ENCODE results near the gene HLA-DPA1. TPM values are rescaled to one million over a fixed set of nuclear protein-coding genes. Genes with fewer than 3 reads are reported as not detected.

Gene HLA-DPA1
- total RNA-seq, 1 donor = 0.18 TPM

GRCh38 chr6:33076406-33076934, 3.0 kb upstream of the HLA-DPA1 start:
- TF ChIP-seq, protein P1, sequence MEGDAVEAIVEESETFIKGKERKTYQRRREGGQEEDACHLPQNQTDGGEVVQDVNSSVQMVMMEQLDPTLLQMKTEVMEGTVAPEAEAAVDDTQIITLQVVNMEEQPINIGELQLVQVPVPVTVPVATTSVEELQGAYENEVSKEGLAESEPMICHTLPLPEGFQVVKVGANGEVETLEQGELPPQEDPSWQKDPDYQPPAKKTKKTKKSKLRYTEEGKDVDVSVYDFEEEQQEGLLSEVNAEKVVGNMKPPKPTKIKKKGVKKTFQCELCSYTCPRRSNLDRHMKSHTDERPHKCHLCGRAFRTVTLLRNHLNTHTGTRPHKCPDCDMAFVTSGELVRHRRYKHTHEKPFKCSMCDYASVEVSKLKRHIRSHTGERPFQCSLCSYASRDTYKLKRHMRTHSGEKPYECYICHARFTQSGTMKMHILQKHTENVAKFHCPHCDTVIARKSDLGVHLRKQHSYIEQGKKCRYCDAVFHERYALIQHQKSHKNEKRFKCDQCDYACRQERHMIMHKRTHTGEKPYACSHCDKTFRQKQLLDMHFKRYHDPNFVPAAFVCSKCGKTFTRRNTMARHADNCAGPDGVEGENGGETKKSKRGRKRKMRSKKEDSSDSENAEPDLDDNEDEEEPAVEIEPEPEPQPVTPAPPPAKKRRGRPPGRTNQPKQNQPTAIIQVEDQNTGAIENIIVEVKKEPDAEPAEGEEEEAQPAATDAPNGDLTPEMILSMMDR (IDR thresholded peaks at IDR 0.05; ENCODE audit: insufficient read depth, low read length) = no peak
- H3K4me3 ChIP-seq (ENCODE audit: low read depth, low read length) = no peak overlapping the region
- DNase-seq (ENCODE audit: low read depth) = no peak

GRCh38 chr6:33075568-33076405, 2.3 kb upstream of the HLA-DPA1 start, which contains the start of gene HLA-DPB1:
Gene HLA-DPB1 (plus strand): TSS chr6:33075990. CDS start chr6:33076042, 52 bp downstream.
- DNase-seq (ENCODE audit: low read depth) = peak; percentile 54
- TF ChIP-seq, protein P1 (IDR thresholded peaks at IDR 0.05; ENCODE audit: insufficient read depth, low read length) = no peak
- H3K4me3 ChIP-seq (ENCODE audit: low read depth, low read length) = no peak within 1 kb of the TSS

GRCh38 chr6:33075208-33075567, 1.7 kb upstream of the HLA-DPA1 start:
- TF ChIP-seq, protein P1 (IDR thresholded peaks at IDR 0.05; ENCODE audit: insufficient read depth, low read length) = no peak
- no peak for DNase-seq (ENCODE audit: low read depth)
- no peak overlapping the region for H3K4me3 ChIP-seq (ENCODE audit: low read depth, low read length)

- TF ChIP-seq, protein P1 (IDR thresholded peaks at IDR 0.05; ENCODE audit: insufficient read depth, low read length) = no peak
- DNase-seq (ENCODE audit: low read depth) = no peak
- H3K4me3 ChIP-seq (ENCODE audit: low read depth, low read length) = no peak overlapping the region
Measured at GRCh38 chr6:33072508-33073100, 845 bp downstream of the HLA-DPA1 start.

- TF ChIP-seq, protein P1 (IDR thresholded peaks at IDR 0.05; ENCODE audit: insufficient read depth, low read length) = no peak
- H3K4me3 ChIP-seq (ENCODE audit: low read depth, low read length) = no peak overlapping the region
- no peak for DNase-seq (ENCODE audit: low read depth)
Measured at GRCh38 chr6:33071569-33071968, 1.9 kb downstream of the HLA-DPA1 start.

- no peak for DNase-seq (ENCODE audit: low read depth)
- H3K4me3 ChIP-seq (ENCODE audit: low read depth, low read length) = no peak overlapping the region
- TF ChIP-seq, protein P1 (IDR thresholded peaks at IDR 0.05; ENCODE audit: insufficient read depth, low read length) = no peak
Measured at GRCh38 chr6:33070909-33071308, 2.5 kb downstream of the HLA-DPA1 start.

All from fibroblast of the aortic adventitia (primary cell).